Measurements from ENCODE around the gene TMEM207. TPM values are rescaled to one million over a fixed set of nuclear protein-coding genes. Genes with fewer than 3 reads are reported as not detected.

The TMEM207 gene
- total and polyA plus RNA-seq, 2 of the 8 experiments (the other 6 are each of a cell fraction or from before 2014, with no cell fraction given), result not detected

- no peak overlapping the region for H3K4me3 ChIP-seq (ENCODE audit: extremely low read depth in 1 of 4, insufficient read depth in 2 of 4, low read depth in 3 of 4, low read length in 4 of 4)
- H3K18ac ChIP-seq (ENCODE audit: extremely low read depth, low read length), result no peak overlapping the region
- POLR2A ChIA-PET (ENCODE audit: partially characterized antibody), result no interaction called here
- no peak overlapping the region for H3K27ac ChIP-seq (ENCODE audit: low read depth, low read length)
- no peak overlapping the region for H3K4ac ChIP-seq (replicated peaks; ENCODE audit: insufficient read length, low read depth, low read length)
- no peaks in the 10 kb centered on the region for H3K36me3 ChIP-seq (ENCODE audit: control insufficient read depth in 2 of 4, insufficient read depth in 4 of 4, low read length in 3 of 4)
- no peak overlapping the region for H3K4me2 ChIP-seq (ENCODE audit: insufficient read depth in 1 of 2, low read depth in 2 of 2, low read length in 2 of 2)
- no peak overlapping the region for H4K91ac ChIP-seq (replicated peaks; ENCODE audit: insufficient read length, low read length)
- H2BK15ac ChIP-seq (ENCODE audit: low read length), result no peak overlapping the region
- no peaks in the 10 kb centered on the region for H4K20me1 ChIP-seq (replicated peaks in 1 of 2; ENCODE audit: control insufficient read depth in 1 of 2, insufficient read depth in 2 of 2, low read length in 2 of 2)
- H2BK120ac ChIP-seq (replicated peaks; ENCODE audit: low read depth, low read length), result no peak overlapping the region
- no peak overlapping the region for H3K56ac ChIP-seq (replicated peaks; ENCODE audit: insufficient read length, low read depth, low read length)
- no peak overlapping the region for H2AFZ ChIP-seq (ENCODE audit: low read length)
- no peaks in the 10 kb centered on the region for H3K79me1 ChIP-seq (ENCODE audit: low read depth, low read length)
- no peak for FAIRE-seq
- no peak for DNase-seq (ENCODE audit: low read depth in 1 of 2, low spot score in 2 of 2)
- H3K27me3 ChIP-seq (replicated peaks in 1 of 4; ENCODE audit: control insufficient read depth in 3 of 4, extremely low read depth in 1 of 4, insufficient read depth in 3 of 4, low read length in 3 of 4), result no peaks in the 10 kb centered on the region
- no peaks in the 10 kb centered on the region for H3K9me3 ChIP-seq (ENCODE audit: insufficient read depth in 2 of 2, low read depth in 1 of 2, low read length in 1 of 2)
- H3K23me2 ChIP-seq (ENCODE audit: low read depth, low read length), result no peaks in the 10 kb centered on the region
- H3K4me1 ChIP-seq (replicated peaks in 1 of 4; ENCODE audit: control insufficient read depth in 3 of 4, insufficient read depth in 4 of 4, low read length in 3 of 4), result no peaks in the 10 kb centered on the region
- no peak overlapping the region for H3K14ac ChIP-seq (ENCODE audit: insufficient read length)
- no peak overlapping the region for H4K5ac ChIP-seq (ENCODE audit: insufficient read length, low read depth, low read length)
- no peak overlapping the region for H2BK5ac ChIP-seq (ENCODE audit: low read depth, low read length)
- H3K9ac ChIP-seq (replicated peaks in 1 of 4; ENCODE audit: extremely low read depth in 1 of 4, low read depth in 3 of 4, low read length in 3 of 4), result no peak overlapping the region
- no peak overlapping the region for H2BK12ac ChIP-seq (ENCODE audit: low read depth, low read length)
- no peaks in the 10 kb centered on the region for H3K79me2 ChIP-seq (ENCODE audit: control insufficient read depth in 1 of 2, insufficient read depth in 2 of 2, low read length in 2 of 2)
- H4K8ac ChIP-seq (ENCODE audit: extremely low read depth, insufficient read depth, low read length), result no peak overlapping the region
- no peak overlapping the region for H2AK5ac ChIP-seq (ENCODE audit: low read depth, low read length)
- no peak overlapping the region for H3K23ac ChIP-seq (ENCODE audit: insufficient read length)
- CTCF ChIA-PET (ENCODE audit: partially characterized antibody), result interaction anchor here (1.3 kb wide), 1 partner anchor 11 kb away, joined by 7 read pairs; no protein-coding TSS in a partner anchor
- no peak overlapping the region for H2BK20ac ChIP-seq (ENCODE audit: low read length)
- TF ChIP-seq YY1 (IDR thresholded peaks at IDR 0.05; ENCODE audit: low read depth, low read length) (no peak), PHF8 (conservative IDR thresholded peaks at IDR 0.05; ENCODE audit: low read depth, low read length) (no peak), CBX8 (IDR thresholded peaks at IDR 0.05; ENCODE audit: borderline replicate concordance, low read depth, low read length) (no peak), GTF2F1 (IDR thresholded peaks at IDR 0.05; ENCODE audit: borderline replicate concordance, low read depth, low read length) (no peak), RNF2 (IDR thresholded peaks at IDR 0.05; ENCODE audit: borderline replicate concordance, low read depth, low read length, missing control alignments, poor library complexity, severe bottlenecking) (no peak), TBP (IDR thresholded peaks at IDR 0.05; ENCODE audit: low read depth, low read length) (no peak), BCL11A (IDR thresholded peaks at IDR 0.05; ENCODE audit: low read depth in 2 of 2, low read length in 2 of 2) (no peak), POLR2AphosphoS5 (IDR thresholded peaks at IDR 0.05; ENCODE audit: low read depth, low read length) (no peak)
These were observed 17.5 kb downstream of the TMEM207 start for GRCh38 chr3:190432216-190432615.

All from H1 (cell line).